OCI-LY1 (cell line): ENCODE results near the gene MN1.

Source experiments
- H2AFZ ChIP-seq: fragments of 200-600 bp; sonication (generic), shearing (Covaris generic); 2 replicates; pipeline ENCODE4 v1.6.0; 2014; ENCODE audit warnings: antibody characterized with exemption, mild to moderate bottlenecking, low read length
- H3F3A ChIP-seq: fragments of 200-600 bp; sonication (generic), shearing (Covaris generic); 2 replicates; pipeline ENCODE4 v1.6.0; 2014; ENCODE audit warnings: mild to moderate bottlenecking, antibody characterized with exemption, low read length, moderate library complexity; ENCODE audit not compliant: insufficient read depth
- H3K27ac ChIP-seq: fragments of 200-600 bp; sonication (generic); 2 replicates; pipeline ENCODE4 v1.5.1; 2014; ENCODE audit warnings: low read length, mixed run types, mild to moderate bottlenecking, low read depth; ENCODE audit not compliant: poor library complexity, severe bottlenecking
- H3K27me3 ChIP-seq: fragments of 200-600 bp; sonication (generic); 2 replicates; pipeline ENCODE4 v1.6.0; 2014; ENCODE audit warnings: antibody characterized with exemption, mild to moderate bottlenecking, low read length, moderate library complexity; ENCODE audit not compliant: insufficient read depth
- H3K36me3 ChIP-seq: fragments of 200-600 bp; sonication (generic); 2 replicates; pipeline ENCODE4 v1.6.1; 2014; ENCODE audit warnings: mild to moderate bottlenecking, antibody characterized with exemption, low read length, moderate library complexity, mixed read lengths; ENCODE audit not compliant: insufficient read depth
- H3K4me1 ChIP-seq: fragments of 200-600 bp; sonication (generic); 2 replicates; pipeline ENCODE4 v1.5.1; 2014; ENCODE audit warnings: mild to moderate bottlenecking, low read length, moderate library complexity; ENCODE audit not compliant: insufficient read depth, severe bottlenecking
- H3K4me2 ChIP-seq: fragments of 200-600 bp; sonication (generic), shearing (Covaris generic); 2 replicates; pipeline ENCODE4 v1.6.1; 2014; ENCODE audit warnings: low read length
- H3K4me3 ChIP-seq: fragments of 200-600 bp; sonication (generic); 2 replicates; pipeline ENCODE4 v1.5.1; 2014; ENCODE audit warnings: low read length, low read depth, mild to moderate bottlenecking, mixed read lengths; ENCODE audit not compliant: poor library complexity, severe bottlenecking
- H3K79me2 ChIP-seq: fragments of 200-600 bp; shearing (Covaris generic); 2 replicates; pipeline ENCODE4 v1.6.1; 2016; ENCODE audit warnings: mixed run types, low read length, mixed read lengths; ENCODE audit not compliant: insufficient read depth
- H3K9ac ChIP-seq: fragments of 200-600 bp; sonication (generic), shearing (Covaris generic); 2 replicates; pipeline ENCODE4 v1.6.1; 2014; ENCODE audit warnings: mild to moderate bottlenecking, low read length, mixed read lengths
- H3K9me2 ChIP-seq: fragments of 200-600 bp; sonication (generic), shearing (Covaris generic); 2 replicates; pipeline ENCODE4 v1.6.1; 2014; ENCODE audit warnings: low read depth, mild to moderate bottlenecking, low read length, mixed read lengths
- H3K9me3 ChIP-seq: fragments of 200-600 bp; shearing (Covaris generic); 2 replicates; pipeline ENCODE4 v1.6.1; 2014; ENCODE audit warnings: low read length, mixed read lengths
- H4K20me1 ChIP-seq: fragments of 200-600 bp; sonication (generic), shearing (Covaris generic); 2 replicates; pipeline ENCODE4 v1.6.0; 2016; ENCODE audit warnings: mild to moderate bottlenecking, low read length; ENCODE audit not compliant: insufficient read depth
- CTCF ChIP-seq: fragments of 200-600 bp; sonication (generic), shearing (Covaris generic); IDR thresholded peaks from 2 replicates; pipeline ENCODE4 v1.5.1; 2017; ENCODE audit warnings: mild to moderate bottlenecking, antibody characterized with exemption, low read length, moderate library complexity, mixed read lengths
- EZH2 ChIP-seq: fragments of 200-600 bp; sonication (generic), shearing (Covaris generic); IDR thresholded peaks from 2 replicates; pipeline ENCODE4 v1.8.0; 2017; ENCODE audit warnings: borderline replicate concordance, mixed run types, mild to moderate bottlenecking, antibody characterized with exemption, low read length, moderate library complexity, mixed read lengths

Gene MN1

GRCh38 chr22:27786965-27787364 is 14.6 kb downstream of the MN1 start:
- Histone ChIP-seq H3K9me2 (no peaks in the 10 kb centered on the region), H3K9me3 (no peaks in the 10 kb centered on the region), H3K9ac (no peak overlapping the region), H4K20me1 (no peaks in the 10 kb centered on the region), H3F3A (no peaks in the 10 kb centered on the region), H3K36me3 (no peaks in the 10 kb centered on the region), H3K4me2 (no peak overlapping the region), H3K27ac (no peak overlapping the region), H2AFZ (no peak overlapping the region), H3K4me1 (no peaks in the 10 kb centered on the region), H3K27me3 (no peaks in the 10 kb centered on the region), H3K4me3 (no peak overlapping the region), H3K79me2 (no peaks in the 10 kb centered on the region)
- TF ChIP-seq EZH2 (no peak), CTCF (no peak)

- Histone ChIP-seq H3K9me3 (no peaks in the 10 kb centered on the region), H3F3A (no peaks in the 10 kb centered on the region), H3K27me3 (no peaks in the 10 kb centered on the region; the same call in 1 of the 2 replicates), H3K27ac (no peak overlapping the region), H3K9me2 (no peaks in the 10 kb centered on the region), H3K4me1 (no peaks in the 10 kb centered on the region), H3K9ac (no peak overlapping the region), H3K36me3 (no peaks in the 10 kb centered on the region), H3K4me2 (no peak overlapping the region), H3K79me2 (no peaks in the 10 kb centered on the region), H2AFZ (no peak overlapping the region), H4K20me1 (no peaks in the 10 kb centered on the region), H3K4me3 (no peak overlapping the region)
- no peak for TF ChIP-seq EZH2
- no peak for TF ChIP-seq CTCF
These were observed 15.1 kb downstream of the MN1 start for GRCh38 chr22:27786291-27786932.

- Histone ChIP-seq H3K9ac (no peak overlapping the region), H2AFZ (no peak overlapping the region), H3K79me2 (no peaks in the 10 kb centered on the region), H3K4me3 (no peak overlapping the region), H3K27me3 (no peaks in the 10 kb centered on the region; the same call in 1 of the 2 replicates), H3K9me2 (no peaks in the 10 kb centered on the region), H3K27ac (no peak overlapping the region), H3K4me2 (no peak overlapping the region), H3K9me3 (no peaks in the 10 kb centered on the region), H3K4me1 (no peaks in the 10 kb centered on the region), H3F3A (no peaks in the 10 kb centered on the region), H3K36me3 (no peaks in the 10 kb centered on the region), H4K20me1 (no peaks in the 10 kb centered on the region)
- no peak for TF ChIP-seq EZH2
- TF ChIP-seq CTCF: no peak
These were observed 15.7 kb downstream of the MN1 start for GRCh38 chr22:27785831-27786230.
